DND-41 (cell line): ENCODE results near the gene ALOX12B.

Source experiments
- ATAC-seq: fragments of 200-7000 bp; cut with Tn5 transposase; 3 replicates; pipeline ENCODE4 v1.9.1; 2021; ENCODE audit warnings: low read depth; ENCODE audit not compliant: insufficient read depth
- DNase-seq: peaks from one replicate; pipeline ENCODE4 v3.0.0-alpha.2; 2020
- H2AFZ ChIP-seq: 2 replicates; pipeline ENCODE4 v1.6.0; 2012; ENCODE audit warnings: low read depth, low read length
- H3K27ac ChIP-seq: 2 replicates; pipeline ENCODE4 v1.5.1; 2012; ENCODE audit warnings: low read length, inconsistent platforms
- H3K27me3 ChIP-seq: fragments of 200-600 bp; sonication (generic); 2 replicates; pipeline ENCODE4 v1.6.0; 2012; ENCODE audit warnings: low read length, mild to moderate bottlenecking, inconsistent platforms; ENCODE audit not compliant: insufficient read depth, poor library complexity
- H3K36me3 ChIP-seq: 2 replicates; pipeline ENCODE4 v1.5.1; 2012; ENCODE audit warnings: low read length, inconsistent platforms; ENCODE audit not compliant: insufficient read depth
- H3K4me1 ChIP-seq: 2 replicates; pipeline ENCODE4 v1.5.1; 2012; ENCODE audit warnings: mild to moderate bottlenecking, low read length; ENCODE audit not compliant: insufficient read depth
- H3K4me2 ChIP-seq: 2 replicates; pipeline ENCODE4 v1.6.0; 2012; ENCODE audit warnings: mild to moderate bottlenecking, moderate library complexity, low read length, inconsistent platforms; ENCODE audit not compliant: insufficient read depth
- H3K4me3 ChIP-seq, 2 experiments: fragments of 200-600 bp in 1 of 2; shearing (Covaris generic) in 1 of 2; 2 replicates each; pipeline ENCODE4 v1.5.1; 2012 to 2016; ENCODE audit warnings: inconsistent platforms in 2 of 2, low read length in 2 of 2, mild to moderate bottlenecking in 2 of 2, low read depth in 1 of 2, moderate library complexity in 1 of 2
- H3K79me2 ChIP-seq: 2 replicates; pipeline ENCODE4 v1.6.0; 2012; ENCODE audit warnings: low read length, inconsistent platforms; ENCODE audit not compliant: insufficient read depth
- H3K9ac ChIP-seq: 2 replicates; pipeline ENCODE4 v1.6.0; 2012; ENCODE audit warnings: low read depth, mild to moderate bottlenecking, inconsistent platforms, low read length, moderate library complexity
- H3K9me3 ChIP-seq: 2 replicates; pipeline ENCODE4 v1.5.1; 2012; ENCODE audit warnings: low read length, moderate library complexity, mild to moderate bottlenecking, inconsistent platforms; ENCODE audit not compliant: insufficient read depth, severe bottlenecking
- H4K20me1 ChIP-seq: 2 replicates; pipeline ENCODE4 v1.6.0; 2012; ENCODE audit warnings: low read length; ENCODE audit not compliant: insufficient read depth
- EZH2 ChIP-seq: IDR thresholded peaks from 3 replicates; pipeline ENCODE4 v1.6.1; 2012; ENCODE audit warnings: borderline replicate concordance, low read depth, mild to moderate bottlenecking, moderate library complexity, low read length, inconsistent platforms; ENCODE audit not compliant: severe bottlenecking
- TF ChIP-seq, protein P1 (sequence below): IDR thresholded peaks from 2 replicates; pipeline ENCODE4 v1.5.1; 2012; ENCODE audit warnings: borderline replicate concordance, low read length, moderate library complexity, mild to moderate bottlenecking; ENCODE audit not compliant: poor library complexity, severe bottlenecking; ENCODE audit errors: extremely low read depth

Gene ALOX12B

DNA sequence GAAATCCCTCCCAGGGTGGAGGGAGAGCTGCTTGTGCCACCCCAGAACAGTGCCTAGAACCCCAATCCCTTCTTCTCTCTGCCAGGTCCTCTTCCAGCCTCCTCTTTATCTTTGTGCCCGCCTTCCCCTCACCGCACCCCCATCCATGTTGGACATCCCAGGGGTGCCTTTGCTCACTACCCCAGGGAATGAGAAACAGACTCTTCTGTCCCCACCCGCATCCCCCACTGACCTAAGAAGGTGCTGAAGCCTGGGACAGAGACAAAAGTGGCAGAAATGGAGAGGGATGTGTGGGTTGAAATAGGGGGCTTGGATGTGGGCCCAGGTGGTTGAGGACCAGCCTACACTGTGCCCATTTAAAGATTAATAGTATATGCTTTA is 31.7 kb downstream of the ALOX12B start:
- Histone ChIP-seq H3K4me2 (no peak overlapping the region), H3K27ac (no peak overlapping the region), H3K79me2 (no peaks in the 10 kb centered on the region), H3K27me3 (peaks cover 10% of the 10 kb centered on the region), H2AFZ (no peak overlapping the region), H3K4me1 (peaks cover 5% of the 10 kb centered on the region; the same call in 1 of the 2 replicates), H4K20me1 (no peaks in the 10 kb centered on the region), H3K36me3 (no peaks in the 10 kb centered on the region), H3K9ac (no peak overlapping the region), H3K4me3 (no peak overlapping the region), H3K9me3 (no peaks in the 10 kb centered on the region)
- TF ChIP-seq, protein P1, sequence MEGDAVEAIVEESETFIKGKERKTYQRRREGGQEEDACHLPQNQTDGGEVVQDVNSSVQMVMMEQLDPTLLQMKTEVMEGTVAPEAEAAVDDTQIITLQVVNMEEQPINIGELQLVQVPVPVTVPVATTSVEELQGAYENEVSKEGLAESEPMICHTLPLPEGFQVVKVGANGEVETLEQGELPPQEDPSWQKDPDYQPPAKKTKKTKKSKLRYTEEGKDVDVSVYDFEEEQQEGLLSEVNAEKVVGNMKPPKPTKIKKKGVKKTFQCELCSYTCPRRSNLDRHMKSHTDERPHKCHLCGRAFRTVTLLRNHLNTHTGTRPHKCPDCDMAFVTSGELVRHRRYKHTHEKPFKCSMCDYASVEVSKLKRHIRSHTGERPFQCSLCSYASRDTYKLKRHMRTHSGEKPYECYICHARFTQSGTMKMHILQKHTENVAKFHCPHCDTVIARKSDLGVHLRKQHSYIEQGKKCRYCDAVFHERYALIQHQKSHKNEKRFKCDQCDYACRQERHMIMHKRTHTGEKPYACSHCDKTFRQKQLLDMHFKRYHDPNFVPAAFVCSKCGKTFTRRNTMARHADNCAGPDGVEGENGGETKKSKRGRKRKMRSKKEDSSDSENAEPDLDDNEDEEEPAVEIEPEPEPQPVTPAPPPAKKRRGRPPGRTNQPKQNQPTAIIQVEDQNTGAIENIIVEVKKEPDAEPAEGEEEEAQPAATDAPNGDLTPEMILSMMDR: no peak
- no peak for TF ChIP-seq EZH2
- DNase-seq (no peak), ATAC-seq (no peak)

DNA sequence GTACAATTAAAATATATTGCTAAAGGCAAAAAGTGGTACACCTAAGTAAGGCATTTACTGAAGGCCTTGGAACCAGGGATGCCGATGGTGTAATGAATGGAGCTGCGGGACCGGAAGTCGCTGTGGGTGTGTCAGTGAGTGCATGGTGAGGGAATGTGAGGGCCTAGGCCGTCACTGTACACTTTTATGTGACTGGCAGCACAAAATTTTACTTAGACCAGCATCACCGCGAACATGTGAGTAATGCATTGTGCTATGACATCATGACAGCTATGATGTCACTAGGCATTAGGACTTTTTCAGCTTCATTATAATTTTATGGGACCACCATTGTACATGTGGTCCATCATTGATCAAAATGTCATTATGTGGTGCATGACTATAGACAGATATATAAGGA is 33.9 kb downstream of the ALOX12B start:
- Histone ChIP-seq H3K27me3 (peaks cover 3% of the 10 kb centered on the region), H3K79me2 (no peaks in the 10 kb centered on the region), H3K27ac (no peak overlapping the region), H3K4me3 (no peak overlapping the region), H3K9ac (no peak overlapping the region), H2AFZ (no peak overlapping the region), H4K20me1 (no peaks in the 10 kb centered on the region), H3K36me3 (no peaks in the 10 kb centered on the region), H3K4me1 (peaks cover 5% of the 10 kb centered on the region; the same call in 1 of the 2 replicates), H3K9me3 (no peaks in the 10 kb centered on the region), H3K4me2 (no peak overlapping the region)
- DNase-seq: no peak
- TF ChIP-seq, protein P1: no peak
- TF ChIP-seq EZH2: no peak
- no peak for ATAC-seq

DNA sequence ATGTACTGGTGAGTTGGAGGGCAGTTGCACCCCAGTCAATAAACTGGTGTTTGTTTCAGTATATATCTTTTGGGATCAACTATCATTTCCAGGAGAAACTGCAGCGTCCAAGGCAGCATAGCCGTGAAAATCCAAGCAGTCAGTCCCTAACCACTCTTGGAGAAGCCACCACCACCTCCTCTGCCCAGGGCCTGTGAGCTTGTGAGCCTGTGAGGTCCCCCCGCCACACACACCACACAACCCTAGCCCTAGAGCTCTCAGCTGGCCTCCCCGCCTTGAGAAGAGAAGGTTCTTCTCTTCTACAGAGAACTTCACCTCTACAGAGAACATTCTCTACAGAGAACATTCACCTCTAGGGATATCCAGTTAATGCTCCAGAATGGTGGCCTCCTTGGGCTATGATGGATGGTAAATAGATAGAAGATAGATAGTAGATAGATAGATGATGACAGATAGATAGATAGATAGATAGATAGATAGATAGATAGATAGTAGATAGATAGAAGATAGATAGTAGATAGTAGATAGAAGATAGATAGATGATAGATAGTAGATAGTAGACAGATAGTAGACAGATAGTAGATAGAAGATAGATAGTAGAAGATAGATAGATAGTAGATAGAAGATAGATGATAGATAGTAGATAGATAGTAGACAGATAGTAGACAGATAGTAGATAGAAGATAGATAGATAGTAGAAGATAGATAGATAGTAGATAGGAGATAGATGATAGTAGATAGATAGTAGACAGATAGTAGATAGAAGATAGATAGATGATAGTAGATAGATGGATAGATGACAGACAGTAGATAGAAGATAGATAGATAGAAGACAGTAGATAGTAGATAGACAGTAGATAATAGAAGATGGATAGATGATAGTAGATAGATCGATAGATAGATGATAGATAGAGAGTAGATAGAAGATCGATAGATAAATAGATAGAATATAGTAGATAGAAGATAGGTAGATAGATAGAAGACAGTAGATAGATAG is 35.0 kb downstream of the ALOX12B start:
- TF ChIP-seq, protein P1: no peak
- TF ChIP-seq EZH2: no peak
- peaks cover 4% of the 10 kb centered on the region; the same call in 1 of the 2 replicates for H3K4me1 ChIP-seq
- H3K4me3 ChIP-seq: no peak overlapping the region
- no peak overlapping the region for H3K4me2 ChIP-seq
- no peak overlapping the region for H2AFZ ChIP-seq
- H3K79me2 ChIP-seq: no peaks in the 10 kb centered on the region
- no peaks in the 10 kb centered on the region for H3K36me3 ChIP-seq
- no peak overlapping the region for H3K27ac ChIP-seq
- ATAC-seq (no peak), DNase-seq (no peak)
- no peak overlapping the region for H3K9ac ChIP-seq
- H3K27me3 ChIP-seq: peaks cover 3% of the 10 kb centered on the region
- no peaks in the 10 kb centered on the region for H4K20me1 ChIP-seq
- no peaks in the 10 kb centered on the region for H3K9me3 ChIP-seq
